Subcutaneous adipose tissue (tissue), 4 donors: ENCODE results near the gene CBFA2T3. TPM values are rescaled to one million over a fixed set of nuclear protein-coding genes. Genes with fewer than 3 reads are reported as not detected.

Source experiments
- total RNA-seq, 4 donors: library from RNA; depleted of rRNA; stranded (reverse); fragments of >200 nt; gene quantifications; one replicate each; pipeline ENCODE4 v1.1.0, GENCODE V29; 2016
- TF ChIP-seq, protein P1 (sequence below): fragments of 450-650 bp; IDR thresholded peaks from one replicate; pipeline ENCODE4 v1.5.1; 2016; ENCODE audit warnings: low read depth, mild to moderate bottlenecking, control low read depth, antibody characterized with exemption, moderate library complexity

Gene CBFA2T3
- total RNA-seq, 4 donors from 2014 or later, result 0.49 to 6.6 (median 1.1) TPM

DNA sequence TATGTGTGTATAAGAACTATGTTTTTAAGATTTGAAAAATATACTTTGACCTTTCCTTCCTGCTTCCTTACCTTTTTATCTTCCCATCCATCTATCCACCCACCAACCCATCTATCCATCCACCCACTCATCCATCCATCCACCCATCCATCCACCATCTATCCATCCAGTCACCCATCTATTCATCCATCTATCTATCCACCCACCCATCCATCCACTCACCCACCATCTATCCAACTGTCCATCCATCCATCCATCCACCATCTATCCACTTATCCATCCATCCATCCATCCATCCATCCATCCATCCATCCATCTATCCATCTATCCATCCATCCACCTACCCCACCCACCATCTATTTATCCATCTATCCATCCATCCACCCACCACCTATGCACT, 12.4 kb downstream of the CBFA2T3 start:
- TF ChIP-seq, protein P1, sequence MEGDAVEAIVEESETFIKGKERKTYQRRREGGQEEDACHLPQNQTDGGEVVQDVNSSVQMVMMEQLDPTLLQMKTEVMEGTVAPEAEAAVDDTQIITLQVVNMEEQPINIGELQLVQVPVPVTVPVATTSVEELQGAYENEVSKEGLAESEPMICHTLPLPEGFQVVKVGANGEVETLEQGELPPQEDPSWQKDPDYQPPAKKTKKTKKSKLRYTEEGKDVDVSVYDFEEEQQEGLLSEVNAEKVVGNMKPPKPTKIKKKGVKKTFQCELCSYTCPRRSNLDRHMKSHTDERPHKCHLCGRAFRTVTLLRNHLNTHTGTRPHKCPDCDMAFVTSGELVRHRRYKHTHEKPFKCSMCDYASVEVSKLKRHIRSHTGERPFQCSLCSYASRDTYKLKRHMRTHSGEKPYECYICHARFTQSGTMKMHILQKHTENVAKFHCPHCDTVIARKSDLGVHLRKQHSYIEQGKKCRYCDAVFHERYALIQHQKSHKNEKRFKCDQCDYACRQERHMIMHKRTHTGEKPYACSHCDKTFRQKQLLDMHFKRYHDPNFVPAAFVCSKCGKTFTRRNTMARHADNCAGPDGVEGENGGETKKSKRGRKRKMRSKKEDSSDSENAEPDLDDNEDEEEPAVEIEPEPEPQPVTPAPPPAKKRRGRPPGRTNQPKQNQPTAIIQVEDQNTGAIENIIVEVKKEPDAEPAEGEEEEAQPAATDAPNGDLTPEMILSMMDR, result no peak

DNA sequence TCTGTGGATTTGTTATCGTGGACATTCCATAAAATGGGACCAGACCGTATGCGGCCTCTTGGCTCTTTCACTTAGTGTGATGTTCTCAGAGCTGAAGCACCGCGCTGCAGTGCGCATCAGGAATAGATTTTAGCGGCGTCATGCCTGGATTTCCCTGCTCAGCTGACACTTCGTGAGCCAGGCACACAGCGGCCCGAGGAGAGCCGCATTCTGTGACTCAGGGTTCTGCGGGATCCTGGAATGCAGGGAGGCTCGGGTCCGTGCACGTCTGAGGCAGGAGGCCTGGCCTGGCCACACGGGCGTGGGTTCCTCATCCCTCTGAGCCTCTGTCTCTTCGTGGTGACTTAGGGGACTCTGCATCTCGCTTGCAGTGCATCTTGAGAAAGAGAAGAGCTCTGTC, 13.4 kb downstream of the CBFA2T3 start:
- TF ChIP-seq, protein P1, result no peak

DNA sequence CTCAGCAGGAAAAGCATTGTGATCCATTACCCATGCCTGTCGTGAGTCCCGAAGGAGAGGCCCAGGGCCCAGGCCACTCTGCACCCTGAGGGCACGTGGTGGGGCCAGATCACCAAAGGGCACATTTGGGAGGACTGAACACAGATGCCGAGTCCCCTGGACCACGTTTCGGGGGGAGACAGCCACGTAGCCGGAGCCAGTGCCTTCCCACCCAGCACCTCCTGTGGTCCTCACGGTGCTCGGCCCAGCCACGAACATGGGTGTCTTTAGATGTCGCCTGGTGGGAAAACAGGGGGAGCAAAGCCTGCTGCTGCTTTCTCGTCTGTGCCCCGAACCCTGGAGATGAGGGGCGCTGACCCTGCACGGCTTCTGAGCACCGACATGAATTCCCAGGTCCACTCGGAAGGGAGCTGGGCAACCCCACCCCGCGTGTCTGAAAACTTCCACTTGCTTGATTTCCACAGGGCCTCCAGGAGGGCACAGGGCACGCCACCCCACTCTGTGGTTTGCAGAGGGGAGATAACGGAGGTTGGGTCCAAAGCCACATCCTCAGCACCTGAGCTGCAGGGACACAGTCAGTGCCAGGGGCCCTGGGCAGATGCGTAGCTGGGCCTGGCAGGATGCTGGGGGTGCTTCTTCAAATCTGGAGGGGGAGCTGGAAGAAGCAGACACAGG, 14.4 kb downstream of the CBFA2T3 start:
- TF ChIP-seq, protein P1, result no peak

GRCh38 chr16:88961011-88961410, 16.0 kb downstream of the CBFA2T3 start:
- TF ChIP-seq, protein P1, result no peak

DNA sequence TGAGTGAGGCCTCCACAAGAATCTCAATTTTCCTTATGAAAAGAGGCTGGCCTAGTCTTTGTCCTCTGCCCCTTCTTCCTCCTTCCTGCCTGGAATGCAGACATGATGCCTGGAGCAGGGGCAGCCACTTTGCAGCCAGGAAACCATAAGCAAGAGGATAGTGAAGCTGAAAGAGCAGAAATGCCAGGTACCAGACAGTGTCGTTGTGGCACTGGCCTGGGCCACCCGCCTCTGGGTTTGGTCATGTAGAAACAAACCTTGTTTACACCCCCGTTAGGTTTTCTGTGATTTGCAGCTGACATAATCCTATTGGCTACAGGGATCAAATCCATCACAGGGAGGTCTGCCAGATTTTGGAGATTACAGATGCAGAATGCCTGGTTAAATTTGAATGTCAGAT, 16.5 kb downstream of the CBFA2T3 start:
- TF ChIP-seq, protein P1, result no peak

- TF ChIP-seq, protein P1, result no peak
These were observed 18.0 kb downstream of the CBFA2T3 start for GRCh38 chr16:88959022-88959421.

GRCh38 chr16:88957887-88958577, 19.0 kb downstream of the CBFA2T3 start:
- TF ChIP-seq, protein P1, result no peak
